GM12865 (cell line): ENCODE data around the gene CMTM5.

Source experiments
- DNase-seq: peaks from one replicate; pipeline ENCODE4 v3.0.0; 2010; ENCODE audit warnings: low read depth
- H3K4me3 ChIP-seq: 2 replicates; pipeline ENCODE4 v1.5.1; 2011; ENCODE audit warnings: mild to moderate bottlenecking, low read depth, low read length, control low read depth
- CTCF ChIP-seq: IDR thresholded peaks from 2 replicates; pipeline ENCODE4 v1.5.1; 2011; ENCODE audit warnings: low read length, control low read depth, low read depth, inconsistent platforms; ENCODE audit not compliant: insufficient read depth; ENCODE audit errors: missing control alignments

CMTM5 gene

GRCh38 chr14:23362200-23362599, 14.6 kb upstream of the CMTM5 start:
- TF ChIP-seq CTCF, result no peak
- no peak for DNase-seq
- no peak overlapping the region for H3K4me3 ChIP-seq

GRCh38 chr14:23364164-23365035, 12.4 kb upstream of the CMTM5 start:
- TF ChIP-seq CTCF, result no peak

GRCh38 chr14:23365036-23365731, 11.7 kb upstream of the CMTM5 start, which contains the start of gene EFS:
EFS (minus strand) TSS chr14:23365172; CDS start chr14:23365025, 147 bp downstream.
- DNase-seq, result no peak
- no peak within 1 kb of the TSS for H3K4me3 ChIP-seq
- TF ChIP-seq CTCF, result no peak

More at GRCh38 chr14:23364164-23365035, 12.4 kb upstream of the CMTM5 start:
- H3K4me3 ChIP-seq, result no peak overlapping the region
- DNase-seq, result no peak

- no peak overlapping the region for H3K4me3 ChIP-seq
- no peak for TF ChIP-seq CTCF
- no peak for DNase-seq
Measured at GRCh38 chr14:23365732-23366425, 11.0 kb upstream of the CMTM5 start.

GRCh38 chr14:23366426-23366921, 10.4 kb upstream of the CMTM5 start:
- H3K4me3 ChIP-seq, result no peak overlapping the region
- no peak for TF ChIP-seq CTCF
- DNase-seq, result no peak

DNA sequence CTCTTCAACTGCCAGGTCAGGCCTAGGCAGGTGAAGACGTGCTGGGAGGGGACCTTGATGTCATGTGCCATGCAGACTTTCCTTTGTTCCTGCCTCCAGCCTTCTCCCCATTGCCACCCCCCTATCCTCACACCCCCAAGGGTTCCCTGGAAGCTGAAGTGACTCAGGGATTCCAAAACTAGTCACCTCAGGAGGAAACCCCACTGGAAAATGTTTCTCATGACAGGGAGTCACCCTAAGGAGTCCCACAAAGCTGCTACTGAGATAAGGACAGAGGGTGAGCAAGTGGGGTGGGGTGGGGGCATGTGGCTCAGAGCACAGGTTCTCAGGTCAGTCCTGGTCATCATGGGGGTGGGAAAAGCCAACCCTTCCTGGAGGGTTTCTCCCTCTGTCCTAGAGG, 6.6 kb upstream of the CMTM5 start:
- DNase-seq, result no peak
- H3K4me3 ChIP-seq, result no peak overlapping the region
- TF ChIP-seq CTCF, result no peak
